HG03060 (cell line): ENCODE measurements around the gene SKA1.
"Not testable (repeated sequence)": the region's sequence is repeated elsewhere in the genome, so short reads cannot be mapped to it uniquely, and the experiment has no call there.

ENCODE experiments used
- ATAC-seq: cut with Tn5 transposase; IDR thresholded peaks from one replicate; pipeline ENCODE4 v1.9.1; 2021; ENCODE audit warnings: low read depth, moderate number of reproducible peaks; ENCODE audit not compliant: unreplicated experiment

SKA1 gene

DNA sequence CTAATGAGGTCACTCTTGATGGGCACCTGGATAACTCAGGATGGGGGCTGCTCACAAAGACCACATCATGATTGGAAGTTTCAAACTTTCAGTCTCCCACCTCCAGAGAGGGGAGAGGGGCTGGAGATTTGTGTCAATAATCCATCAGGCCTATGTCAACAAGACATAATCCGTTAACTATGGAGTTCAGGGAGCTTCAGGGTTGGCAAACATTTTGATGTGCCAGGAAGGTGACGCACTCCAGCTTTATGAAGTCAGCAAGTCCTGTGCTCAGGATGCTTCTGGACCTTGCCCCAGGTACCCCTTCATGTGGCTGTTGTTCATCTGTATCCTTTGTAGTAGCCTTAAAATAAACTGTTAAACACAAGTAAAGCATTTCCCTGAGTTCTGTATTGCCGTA is 19.0 kb downstream of the SKA1 start:
- ATAC-seq = no peak

DNA sequence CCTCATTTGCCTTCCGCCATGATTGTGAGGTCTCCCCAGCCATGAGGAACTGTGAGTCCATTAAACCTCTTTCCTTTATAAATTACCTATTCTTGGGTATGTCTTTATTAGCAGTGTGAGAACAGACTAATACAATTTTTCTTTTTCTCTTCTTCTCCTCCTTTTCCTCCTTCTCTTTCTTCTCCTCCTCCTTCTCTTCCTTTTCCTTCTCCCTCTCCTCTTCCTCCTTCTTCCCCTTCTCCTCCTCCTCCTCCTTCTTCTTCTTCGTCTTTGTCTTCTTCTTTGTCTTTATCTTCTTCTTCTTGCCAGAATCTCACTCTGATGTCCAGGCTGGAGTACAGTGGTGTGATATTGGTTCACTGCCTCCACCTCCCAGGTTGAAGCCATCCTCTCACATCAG is 20.2 kb downstream of the SKA1 start:
- ATAC-seq = no peak

DNA sequence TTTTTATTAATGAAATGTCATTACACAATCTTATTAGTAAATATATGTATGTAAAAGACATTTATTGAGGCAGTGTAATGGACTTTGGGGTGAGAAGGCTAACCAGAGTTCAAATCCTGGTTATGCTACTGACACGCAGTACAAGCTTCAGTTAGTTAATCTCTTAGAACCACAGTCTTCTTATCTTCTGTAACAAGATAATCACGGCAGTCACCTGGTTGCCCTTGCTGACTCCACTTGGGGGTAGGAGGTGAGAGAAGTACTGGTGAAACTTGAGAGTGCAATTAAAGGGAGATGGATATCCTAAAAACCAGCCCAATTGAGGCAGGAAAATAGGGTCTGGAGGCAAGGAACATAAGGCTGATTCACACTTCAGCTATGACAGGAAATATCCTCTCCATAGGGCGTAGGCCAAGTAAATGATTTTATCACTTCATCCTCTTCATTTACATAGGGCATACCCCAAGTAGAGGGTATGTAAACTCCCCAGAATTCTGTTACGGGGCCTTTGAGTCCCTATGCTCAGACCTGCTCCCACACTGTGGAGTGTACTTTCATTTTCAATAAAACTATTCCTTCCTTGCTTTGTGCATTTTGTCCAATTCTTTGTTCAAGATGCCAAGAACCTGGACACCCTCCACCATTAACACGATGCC is 21.3 kb downstream of the SKA1 start:
- ATAC-seq = no peak

DNA sequence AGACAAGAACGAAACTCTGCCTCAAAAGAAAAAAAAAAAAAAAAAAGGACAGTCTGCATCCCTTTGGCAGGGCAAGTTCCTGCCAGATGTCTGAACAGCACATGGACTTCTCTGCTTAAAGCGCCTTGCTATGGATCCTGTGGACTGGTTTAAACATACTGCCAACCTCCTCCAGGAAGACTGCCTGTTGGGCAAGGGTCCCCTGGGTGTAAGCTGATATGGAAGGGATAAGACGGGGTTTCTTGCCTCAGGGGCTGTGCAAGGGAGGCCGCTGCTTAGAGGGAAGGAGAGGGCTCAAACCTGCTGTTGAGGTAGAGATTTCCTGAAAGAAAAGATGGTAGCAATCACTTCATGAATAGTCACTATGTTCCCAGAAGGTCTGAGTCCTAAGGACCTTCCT is 22.2 kb downstream of the SKA1 start:
- no peak for ATAC-seq

DNA sequence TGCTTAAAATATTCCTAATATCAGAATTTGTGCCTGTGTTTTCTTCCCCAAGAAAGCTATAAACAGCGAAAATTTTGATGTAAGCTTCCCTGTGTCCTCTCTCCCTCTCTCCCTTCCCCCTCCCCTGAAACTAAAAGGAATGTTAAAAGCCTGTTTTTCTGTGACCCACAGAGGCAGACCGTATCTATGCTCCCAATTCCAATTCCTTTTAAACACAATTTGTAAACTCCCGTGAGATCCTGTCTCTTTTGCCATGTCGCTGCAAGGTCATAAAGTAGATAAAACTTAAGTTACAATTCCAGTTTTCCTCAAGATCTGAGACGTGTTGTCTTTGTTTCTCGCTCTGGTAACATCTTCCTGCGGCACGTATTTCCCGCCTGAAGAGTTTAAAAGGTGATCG is 23.3 kb downstream of the SKA1 start:
- no peak for ATAC-seq

DNA sequence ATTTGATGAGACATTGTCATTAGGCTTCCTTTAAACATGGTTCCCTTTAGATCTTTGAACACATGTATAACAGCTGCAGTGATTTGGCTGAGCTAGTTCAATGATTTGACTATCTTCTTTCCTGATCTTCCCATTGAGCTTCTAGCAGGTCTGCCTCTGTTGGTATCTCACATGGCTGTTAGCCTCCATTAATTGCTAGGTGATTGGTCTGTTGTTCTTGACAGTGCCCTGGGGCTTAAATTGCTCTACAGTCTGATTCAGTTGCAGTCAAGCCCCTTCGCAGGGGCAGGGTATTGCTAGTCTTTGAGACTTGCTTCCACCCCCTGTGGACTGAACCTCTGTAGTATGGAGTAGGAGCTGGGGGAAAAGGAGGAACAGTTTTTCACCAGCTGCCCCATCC is 24.1 kb downstream of the SKA1 start:
- no peak for ATAC-seq

DNA sequence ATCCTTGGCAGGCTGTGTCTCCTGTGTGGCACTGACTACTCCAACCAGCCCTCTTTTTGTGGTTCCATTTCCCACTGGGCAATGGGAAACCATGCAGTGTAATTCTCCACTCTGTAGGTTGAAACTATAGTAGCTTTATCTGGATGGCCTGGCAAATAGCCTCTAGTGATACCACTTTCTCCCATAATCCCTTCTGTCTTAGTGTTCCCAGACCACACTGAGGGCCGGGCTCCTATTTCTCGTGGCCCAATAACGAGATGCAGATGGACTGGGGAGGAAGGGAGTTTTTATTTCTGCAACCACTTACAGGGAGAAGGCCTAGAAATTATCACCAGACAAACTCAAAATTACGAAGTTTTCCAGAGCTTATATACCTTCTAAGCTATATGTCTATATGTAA is 24.7 kb downstream of the SKA1 start:
- ATAC-seq = no peak

DNA sequence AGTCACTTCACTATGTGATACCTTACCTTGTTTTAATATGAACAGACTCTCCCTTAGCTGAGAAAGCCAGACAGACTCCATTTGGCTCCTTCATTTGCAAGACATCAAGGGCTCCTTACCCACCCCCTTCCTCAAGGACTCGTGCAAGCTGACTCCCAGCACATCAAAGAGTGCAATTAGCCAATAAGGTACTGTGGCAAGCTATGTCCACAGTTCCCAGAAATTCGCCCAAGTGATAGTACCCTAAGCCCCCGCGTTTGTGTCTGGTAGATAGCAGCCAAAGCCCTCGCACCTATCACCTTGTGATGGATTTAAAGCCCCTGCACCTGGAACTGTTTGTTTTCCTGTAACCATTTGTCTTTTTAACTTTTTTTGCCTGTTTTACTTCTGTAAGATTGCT is 25.6 kb downstream of the SKA1 start:
- not testable (repeated sequence) for ATAC-seq

DNA sequence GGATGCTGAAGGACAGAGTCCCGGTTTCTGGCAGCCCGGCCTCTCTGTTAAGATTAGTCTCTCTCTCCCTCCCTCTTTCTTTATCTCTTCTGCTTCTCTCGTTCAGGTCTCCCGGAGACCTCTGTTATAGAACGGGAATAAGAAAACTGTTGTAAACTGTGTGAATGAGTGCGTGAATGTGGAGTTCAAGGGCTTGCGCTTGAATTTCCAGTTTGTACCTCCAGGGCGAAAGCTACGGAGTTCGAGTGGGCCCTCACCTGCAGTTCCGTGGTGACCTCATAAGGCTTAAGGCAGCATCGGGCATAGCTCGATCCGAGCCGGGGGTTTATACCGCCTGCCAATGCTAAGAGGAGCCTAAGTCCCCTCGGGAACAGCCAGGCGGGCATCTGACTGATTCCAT is 26.4 kb downstream of the SKA1 start:
- no peak for ATAC-seq

DNA sequence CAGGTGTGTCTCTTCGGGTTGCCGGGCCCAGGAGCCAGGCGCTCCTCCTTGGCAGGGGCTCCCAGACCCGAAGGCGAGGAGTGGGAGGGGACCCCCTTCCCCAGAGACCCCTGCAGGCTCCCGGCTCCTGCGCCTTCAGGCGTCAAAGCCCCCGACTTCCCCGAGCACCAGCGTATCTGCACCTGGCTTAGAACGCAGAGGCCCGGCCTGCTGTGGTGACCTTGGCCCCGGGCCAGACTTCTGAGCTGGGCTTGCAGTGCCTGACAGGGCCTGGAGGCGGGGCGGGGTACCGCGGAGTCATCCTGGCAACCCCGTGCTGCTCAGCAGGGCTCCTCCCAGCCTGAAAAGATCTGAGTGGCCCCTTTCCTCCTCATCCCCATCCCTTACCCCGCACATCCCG is 27.0 kb downstream of the SKA1 start:
- no peak for ATAC-seq

DNA sequence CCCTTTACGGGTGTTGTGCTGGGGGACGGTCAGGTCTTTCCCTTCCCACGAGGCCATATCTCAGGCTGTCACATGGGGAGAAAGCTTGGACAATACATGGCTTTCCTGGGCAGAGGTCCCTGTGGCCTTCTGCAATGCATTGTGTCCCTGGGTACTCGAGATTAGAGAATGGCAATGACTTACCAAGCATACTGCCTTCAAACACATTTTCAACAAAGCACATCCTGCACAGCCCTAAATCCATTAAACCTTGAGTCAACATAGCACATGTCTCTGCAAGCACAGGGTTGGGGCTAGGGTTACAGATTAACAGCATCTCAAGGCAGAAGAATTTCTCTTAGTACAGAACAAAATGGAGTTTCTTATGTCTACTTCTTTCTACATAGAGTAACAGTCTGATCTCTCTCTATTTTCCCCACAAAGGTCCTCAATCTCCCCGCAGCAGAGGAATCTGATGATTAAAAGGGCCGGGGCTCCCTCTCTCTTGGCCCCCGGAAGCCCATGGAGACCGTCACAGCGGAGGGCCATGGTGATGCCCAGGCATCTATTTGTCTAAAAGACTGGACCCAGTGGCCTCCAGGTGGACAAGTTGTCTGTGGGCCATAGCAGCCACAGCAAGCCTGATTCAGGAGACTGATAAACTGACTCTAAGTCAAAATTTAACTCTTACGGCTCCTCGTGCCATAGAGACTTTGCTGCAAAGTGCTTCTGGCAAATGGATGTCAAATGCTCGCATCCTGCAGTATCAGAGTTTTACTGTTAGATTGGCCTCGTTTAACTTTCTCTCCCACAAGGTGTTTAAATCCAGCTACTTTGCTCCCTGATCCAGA is 30.1 kb downstream of the SKA1 start:
- ATAC-seq = not testable (repeated sequence)

DNA sequence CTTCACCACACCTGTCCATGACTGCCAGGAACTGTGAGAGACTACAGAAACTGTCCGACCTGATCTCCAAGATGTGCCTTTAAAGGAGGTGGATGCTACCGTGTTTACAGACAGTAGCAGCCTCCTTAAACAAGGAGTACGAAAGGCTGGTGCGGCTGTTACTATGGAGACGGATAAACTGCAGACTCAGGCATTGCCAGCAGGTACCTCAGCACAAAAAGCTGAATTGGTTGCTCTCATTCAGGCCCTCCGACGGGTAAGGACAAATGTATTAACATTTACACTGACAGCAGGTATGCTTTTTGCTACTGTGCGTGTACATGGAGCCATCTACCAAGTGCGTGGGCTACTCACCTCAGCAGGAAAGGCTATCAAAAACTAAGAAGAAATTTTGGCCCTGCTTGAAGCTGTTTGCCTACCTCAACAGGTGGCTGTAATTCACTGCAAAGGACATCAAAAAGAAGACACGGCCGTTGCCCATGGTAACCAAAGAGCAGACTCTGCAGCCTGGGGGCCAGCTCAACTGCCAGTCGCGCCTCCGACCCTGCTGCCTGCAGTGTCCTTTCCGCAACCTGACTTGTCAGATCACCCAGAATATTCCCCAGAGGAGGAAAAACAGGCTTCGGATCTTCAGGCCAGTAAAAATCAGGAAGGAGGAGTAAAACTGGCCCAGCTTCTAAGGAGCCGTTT is 30.9 kb downstream of the SKA1 start:
- no peak for ATAC-seq

DNA sequence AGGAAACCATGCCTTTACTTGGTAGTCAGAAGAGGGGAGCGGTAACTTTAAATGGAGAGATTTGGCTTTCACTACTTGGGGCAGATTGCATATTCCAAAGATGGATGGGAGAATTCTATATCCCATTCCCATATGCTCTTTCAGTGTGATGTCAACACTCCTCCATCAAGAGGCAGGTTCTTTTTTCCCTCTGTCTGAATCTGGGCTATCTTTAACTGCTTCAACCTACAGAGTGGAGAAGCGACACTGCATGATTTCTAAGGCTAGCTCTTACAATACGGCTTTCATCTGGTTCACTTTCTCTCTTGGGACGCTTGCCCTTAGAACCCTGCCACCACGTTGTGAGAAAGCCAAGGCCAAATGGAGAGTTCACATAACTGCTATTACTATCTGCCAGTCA is 34.4 kb downstream of the SKA1 start:
- ATAC-seq = no peak

DNA sequence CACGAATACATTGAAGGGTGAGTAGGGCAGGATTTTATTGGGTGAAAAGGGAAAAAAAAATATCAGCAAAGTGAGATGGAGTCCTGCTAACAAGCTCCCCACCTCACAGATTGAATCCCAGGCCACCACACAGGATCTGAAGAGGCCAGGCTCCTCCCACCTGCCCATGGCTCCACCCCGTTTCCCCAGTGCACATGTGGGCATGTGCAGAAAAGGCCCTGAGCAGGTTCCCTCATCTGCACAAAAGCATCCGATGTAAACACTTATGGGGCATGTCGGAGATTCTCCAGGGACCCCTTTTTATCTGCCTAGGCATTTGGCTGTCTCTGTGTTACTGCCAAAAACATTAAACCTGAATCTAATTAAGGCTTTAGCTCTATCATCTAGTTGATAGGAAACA is 35.2 kb downstream of the SKA1 start:
- ATAC-seq = no peak

DNA sequence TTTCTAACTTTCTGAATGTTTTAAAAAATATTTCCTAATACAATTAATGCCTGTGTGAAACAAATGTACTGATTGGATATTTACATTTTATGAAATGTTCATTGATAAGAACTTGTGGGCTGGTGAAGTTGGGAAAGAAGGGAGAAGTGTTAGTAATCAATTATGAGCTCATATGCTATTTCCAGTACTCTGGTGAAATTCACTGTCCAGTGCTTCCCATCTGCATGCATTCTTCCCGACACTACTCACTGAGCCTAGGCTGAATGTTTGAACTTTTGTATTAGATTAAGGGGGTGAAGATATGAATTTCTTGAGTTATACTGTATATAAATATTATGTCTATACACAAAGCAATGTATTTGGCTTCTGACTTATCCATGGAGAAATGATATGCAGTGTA is 36.0 kb downstream of the SKA1 start:
- ATAC-seq = no peak

DNA sequence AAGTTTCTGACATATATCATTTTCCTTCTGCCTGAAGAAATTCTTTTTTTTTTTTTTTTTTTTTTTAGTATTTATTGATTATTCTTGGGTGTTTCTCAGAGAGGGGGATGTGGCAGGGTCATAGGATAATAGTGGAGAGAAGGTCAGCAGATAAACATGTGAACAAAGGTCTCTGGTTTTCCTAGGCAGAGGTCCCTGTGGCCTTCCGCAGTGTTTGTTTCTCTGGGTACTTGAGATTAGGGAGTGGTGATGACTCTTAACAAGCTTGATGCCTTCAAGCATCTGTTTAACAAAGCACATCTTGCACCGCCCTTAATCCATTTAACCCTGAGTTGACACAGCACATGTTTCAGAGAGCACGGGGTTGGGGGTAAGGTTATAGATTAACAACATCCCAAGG is 42.0 kb downstream of the SKA1 start:
- ATAC-seq = not testable (repeated sequence)

DNA sequence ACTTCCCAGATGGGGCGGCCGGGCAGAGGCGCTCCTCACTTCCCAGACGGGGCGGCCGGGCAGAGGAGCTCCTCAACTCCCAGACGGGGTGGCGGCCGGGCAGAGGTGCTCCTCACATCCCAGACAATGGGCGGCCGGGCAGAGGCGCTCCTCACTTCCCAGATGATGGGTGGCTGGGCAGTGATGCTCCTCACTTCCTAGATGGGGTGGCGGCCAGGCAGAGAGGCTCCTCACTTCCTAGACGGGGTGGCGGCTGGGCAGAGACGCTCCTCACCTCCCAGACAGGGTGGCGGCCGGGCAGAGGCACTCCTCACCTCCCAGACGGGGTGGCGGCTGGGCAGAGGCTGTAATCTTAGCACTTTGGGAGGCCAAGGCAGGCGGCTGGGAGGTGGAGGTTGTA is 42.9 kb downstream of the SKA1 start:
- not testable (repeated sequence) for ATAC-seq

DNA sequence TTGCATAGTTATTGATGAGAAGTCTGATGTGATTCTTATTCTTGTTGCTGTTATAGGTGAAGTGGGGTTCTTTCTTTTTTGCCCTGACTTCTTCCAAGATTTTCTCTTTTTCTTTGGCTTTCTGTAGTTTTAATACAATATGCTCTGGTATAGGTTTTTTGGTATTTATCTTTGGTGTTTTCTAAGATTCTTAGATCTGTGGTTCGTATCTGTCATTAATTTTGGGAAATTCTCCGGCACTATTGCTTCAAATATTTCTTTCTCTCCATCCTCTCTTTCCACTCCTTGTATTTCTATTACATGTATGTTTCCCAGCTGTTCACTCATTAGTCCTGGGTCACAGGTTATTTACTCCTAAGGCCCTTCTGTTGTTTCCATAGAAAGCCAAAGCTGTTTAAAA is 43.8 kb downstream of the SKA1 start:
- no peak for ATAC-seq

DNA sequence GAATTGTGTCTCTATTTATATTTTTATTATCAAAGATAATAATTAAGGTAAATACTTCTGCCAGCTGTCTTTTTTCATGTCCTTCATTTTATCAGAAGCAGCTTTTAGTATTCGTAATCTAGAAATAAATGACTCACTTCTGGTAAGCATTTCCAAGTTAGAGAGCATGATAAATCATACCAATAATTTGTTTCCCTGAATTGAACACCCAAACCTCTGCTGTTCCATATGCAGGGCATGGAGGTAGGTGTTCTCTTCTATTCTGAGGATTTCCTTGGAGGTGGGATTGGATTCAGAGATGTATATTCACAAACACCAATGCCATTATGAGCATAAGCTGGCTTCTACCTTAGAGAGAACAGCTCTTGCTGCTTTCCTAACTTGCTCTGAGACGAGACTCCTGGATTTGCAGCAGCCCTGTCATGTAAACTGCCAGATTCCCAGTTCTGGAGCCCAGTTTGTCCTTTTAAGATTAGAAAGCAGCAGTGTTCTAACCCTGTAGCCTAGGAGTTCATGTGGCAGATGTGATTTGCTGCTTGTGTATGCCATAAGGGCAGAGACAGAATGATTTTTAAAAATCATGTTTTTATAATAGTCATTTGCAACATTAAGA is 47.5 kb downstream of the SKA1 start:
- no peak for ATAC-seq

DNA sequence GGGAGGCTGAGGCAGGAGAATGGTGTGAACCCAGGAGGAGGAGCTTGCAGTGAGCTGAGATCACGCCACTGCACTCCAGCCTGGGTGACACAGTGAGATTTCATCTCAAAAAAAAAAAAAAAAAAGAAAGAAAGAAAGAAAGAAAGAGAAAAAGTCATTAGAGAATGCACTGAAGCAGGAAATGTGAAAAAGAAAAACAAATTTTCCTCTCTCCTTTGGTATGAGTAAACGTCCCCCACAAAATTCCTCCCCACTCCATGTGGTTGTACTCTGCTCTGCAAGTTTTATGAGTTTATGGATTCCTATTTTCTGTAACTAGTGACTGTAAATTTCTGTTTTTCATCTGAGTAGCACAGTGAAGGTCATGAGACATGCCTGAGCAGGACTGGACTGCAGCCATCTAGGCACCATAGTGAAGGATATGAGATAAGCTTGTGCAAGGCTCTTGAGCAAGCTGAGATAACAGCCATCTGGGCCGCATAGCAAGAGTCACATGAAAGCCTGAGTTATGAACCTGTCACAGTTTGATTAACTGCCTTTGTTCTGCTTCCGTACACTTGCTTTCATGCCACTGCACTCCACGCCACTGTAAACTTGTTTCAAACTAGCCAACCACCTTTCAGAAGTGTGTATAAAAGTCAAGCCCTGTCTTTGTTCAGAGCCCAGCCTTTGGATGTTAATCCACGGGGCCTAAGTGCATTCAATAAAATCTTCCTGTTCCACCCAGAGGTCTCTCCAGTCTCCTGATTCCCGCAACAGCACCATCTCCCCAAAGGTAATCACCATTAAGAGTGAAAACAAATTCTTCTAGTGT is 50.2 kb downstream of the SKA1 start:
- ATAC-seq = no peak
